Regular cardiac myocyte (primary cell): ENCODE results near the gene MYEOV. TPM values are rescaled to one million over a fixed set of nuclear protein-coding genes. Genes with fewer than 3 reads are reported as not detected.

Experiments
- total RNA-seq: library from RNA; depleted of rRNA; stranded (reverse); fragments of >200 nt; gene quantifications from 2 replicates; pipeline ENCODE4 v1.2.3, GENCODE V29; 2014

Gene MYEOV
- total RNA-seq = 0.85 and 4.8 TPM in 2 replicates

GRCh38 chr11:69293819-69294505 is at the start of gene MYEOV:
Gene MYEOV (plus strand): TSS chr11:69294155. CDS start chr11:69295355, 1,200 bp downstream.

Other genes starting within 250 kb of the MYEOV start
- gene TPCN2, start 245.2 kb upstream of the MYEOV start, total RNA-seq = 5.9 and 8.7 TPM in 2 replicates
- gene SMIM38, start 138.2 kb upstream of the MYEOV start, total RNA-seq = under 0.01 and 0.85 TPM in 2 replicates
- under 0.01 TPM in 1 of 2 replicates, not detected in the other for gene LINC01488, start 187.5 kb downstream of the MYEOV start, total RNA-seq